WERI-Rb-1 (cell line): ENCODE data around the gene ZNF17.

Experiments
- DNase-seq: peaks from one replicate; pipeline ENCODE4 v3.0.0-alpha.2; 2020
- H3K27ac ChIP-seq: fragments of 250-450 bp; sonication (Bioruptor Pico); 2 replicates; pipeline ENCODE4 v1.5.1; 2020; ENCODE audit warnings: mild to moderate bottlenecking, moderate library complexity
- H3K27me3 ChIP-seq: fragments of 250-450 bp; sonication (Bioruptor Pico); 2 replicates; pipeline ENCODE4 v1.5.1; 2021; ENCODE audit warnings: mild to moderate bottlenecking, low read depth, moderate library complexity; ENCODE audit not compliant: insufficient read depth, severe bottlenecking
- H3K36me3 ChIP-seq: fragments of 250-450 bp; sonication (Bioruptor Pico); 2 replicates; pipeline ENCODE4 v1.5.1; 2020; ENCODE audit warnings: mild to moderate bottlenecking, moderate library complexity
- H3K4me3 ChIP-seq: 2 replicates; pipeline ENCODE4 v1.5.1; 2011; ENCODE audit warnings: low read depth, mild to moderate bottlenecking, control low read depth, low read length
- H3K9me3 ChIP-seq: fragments of 250-450 bp; sonication (Bioruptor Pico); 2 replicates; pipeline ENCODE4 v1.5.1; 2021; ENCODE audit warnings: mild to moderate bottlenecking, moderate library complexity; ENCODE audit not compliant: severe bottlenecking
- CTCF ChIP-seq: IDR thresholded peaks from 2 replicates; pipeline ENCODE4 v1.5.1; 2011; ENCODE audit warnings: low read depth, mild to moderate bottlenecking, control low read depth, inconsistent platforms, low read length

The ZNF17 gene

DNA sequence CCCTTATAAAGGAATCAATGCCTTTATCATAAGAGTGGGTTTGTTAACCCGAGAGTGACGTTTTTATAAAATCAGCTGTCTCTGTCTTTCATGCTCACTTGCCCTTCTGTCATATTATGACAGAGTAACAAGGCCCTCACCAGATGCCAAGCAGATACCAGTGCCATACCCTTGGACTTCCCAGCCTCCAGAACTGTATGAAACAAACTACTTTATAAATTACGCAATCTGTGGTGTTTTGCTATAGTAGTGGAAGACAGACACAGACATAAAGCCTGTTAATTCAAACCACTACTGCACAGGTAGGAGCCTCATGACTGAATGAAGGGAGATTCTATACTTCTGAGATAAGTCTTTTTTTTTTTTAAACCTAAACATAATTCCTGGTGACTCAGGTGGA lies 41.3 kb downstream of the ZNF17 start:
- Histone ChIP-seq H3K9me3 (no peaks in the 10 kb centered on the region), H3K4me3 (no peak overlapping the region), H3K36me3 (no peaks in the 10 kb centered on the region; the same call in none of the 2 replicates), H3K27me3 (no peaks in the 10 kb centered on the region), H3K27ac (no peak overlapping the region)
- no peak for DNase-seq
- TF ChIP-seq CTCF, result no peak

DNA sequence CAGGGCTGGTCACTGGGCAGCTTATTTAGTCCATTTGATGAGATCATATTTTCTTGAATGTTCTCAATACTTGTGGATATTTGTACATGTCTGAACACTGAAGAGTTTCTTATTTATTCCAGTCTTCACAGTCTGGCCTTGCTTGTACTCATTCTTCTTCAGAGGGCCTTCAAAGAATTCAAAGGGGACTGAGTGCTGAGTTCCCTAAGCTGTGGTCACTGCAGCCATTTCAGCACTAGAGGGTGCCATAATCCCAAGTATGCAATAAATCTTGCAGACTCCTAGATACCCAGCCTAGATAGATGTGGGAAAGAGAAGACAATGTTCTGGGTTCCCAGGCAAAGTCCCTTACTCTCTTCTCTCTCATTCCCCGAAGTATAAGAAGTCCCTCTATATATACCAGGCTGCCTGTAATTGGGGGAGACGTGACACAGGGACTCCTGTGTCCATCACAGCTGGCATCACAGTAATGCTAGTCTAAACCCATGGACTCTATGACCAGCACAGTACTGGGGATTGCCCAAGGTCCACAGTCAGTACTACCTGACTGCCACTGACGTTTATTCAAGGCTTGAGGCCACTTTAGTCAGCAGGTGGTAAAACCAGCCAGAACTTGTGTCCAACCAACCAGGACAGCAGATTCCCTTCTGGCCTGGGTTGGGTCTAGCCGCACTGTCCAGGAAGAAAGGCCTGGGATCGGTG lies 54.9 kb downstream of the ZNF17 start:
- H3K9me3 ChIP-seq, result no peaks in the 10 kb centered on the region
- DNase-seq, result peak; percentile 49
- H3K4me3 ChIP-seq, result no peak overlapping the region
- H3K27me3 ChIP-seq, result no peaks in the 10 kb centered on the region
- no peak overlapping the region for H3K27ac ChIP-seq
- peaks cover 13% of the 10 kb centered on the region for H3K36me3 ChIP-seq
- TF ChIP-seq CTCF, result peak; percentile 61

DNA sequence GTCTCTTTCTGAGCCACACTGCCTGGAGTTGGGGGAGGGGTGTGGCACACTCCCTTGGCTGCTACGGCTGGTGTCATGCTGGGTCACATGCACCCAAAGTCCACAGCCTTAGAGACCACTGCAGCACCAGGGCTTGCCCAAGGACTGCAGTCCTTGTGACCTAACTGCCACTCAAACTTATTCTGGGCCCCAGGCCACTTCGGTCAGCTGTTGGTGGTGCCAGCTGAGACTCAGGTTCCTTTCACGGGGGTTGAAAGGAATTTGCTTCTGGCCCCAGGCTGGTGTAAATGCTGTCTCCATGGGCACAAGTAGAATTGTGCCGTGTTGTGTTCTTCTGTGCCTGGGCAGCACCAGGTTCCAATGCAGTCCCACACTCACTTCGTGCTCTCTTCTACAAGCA lies 55.5 kb downstream of the ZNF17 start:
- Histone ChIP-seq H3K9me3 (no peaks in the 10 kb centered on the region), H3K4me3 (no peak overlapping the region), H3K27me3 (no peaks in the 10 kb centered on the region), H3K36me3 (peaks cover 16% of the 10 kb centered on the region), H3K27ac (no peak overlapping the region)
- DNase-seq, result no peak
- no peak for TF ChIP-seq CTCF
